Measurements from ENCODE around the gene ZBTB5. TPM values are rescaled to one million over a fixed set of nuclear protein-coding genes. Genes with fewer than 3 reads are reported as not detected.

ZBTB5 gene
- total RNA-seq, 4 donors from 2014 or later: 5.6 to 7.0 (median 6.7) TPM

- DNase-seq (no peak), ATAC-seq (no peak)
- H3K27ac ChIP-seq: no peak overlapping the region
- intact Hi-C loops (cut with DNase I; ENCODE audit: low total_unique reads): no loop called here
- no peaks in the 10 kb centered on the region for H3K27me3 ChIP-seq
- TF ChIP-seq, protein P1, sequence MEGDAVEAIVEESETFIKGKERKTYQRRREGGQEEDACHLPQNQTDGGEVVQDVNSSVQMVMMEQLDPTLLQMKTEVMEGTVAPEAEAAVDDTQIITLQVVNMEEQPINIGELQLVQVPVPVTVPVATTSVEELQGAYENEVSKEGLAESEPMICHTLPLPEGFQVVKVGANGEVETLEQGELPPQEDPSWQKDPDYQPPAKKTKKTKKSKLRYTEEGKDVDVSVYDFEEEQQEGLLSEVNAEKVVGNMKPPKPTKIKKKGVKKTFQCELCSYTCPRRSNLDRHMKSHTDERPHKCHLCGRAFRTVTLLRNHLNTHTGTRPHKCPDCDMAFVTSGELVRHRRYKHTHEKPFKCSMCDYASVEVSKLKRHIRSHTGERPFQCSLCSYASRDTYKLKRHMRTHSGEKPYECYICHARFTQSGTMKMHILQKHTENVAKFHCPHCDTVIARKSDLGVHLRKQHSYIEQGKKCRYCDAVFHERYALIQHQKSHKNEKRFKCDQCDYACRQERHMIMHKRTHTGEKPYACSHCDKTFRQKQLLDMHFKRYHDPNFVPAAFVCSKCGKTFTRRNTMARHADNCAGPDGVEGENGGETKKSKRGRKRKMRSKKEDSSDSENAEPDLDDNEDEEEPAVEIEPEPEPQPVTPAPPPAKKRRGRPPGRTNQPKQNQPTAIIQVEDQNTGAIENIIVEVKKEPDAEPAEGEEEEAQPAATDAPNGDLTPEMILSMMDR (IDR thresholded peaks at IDR 0.05 in 4 of 5, conservative IDR thresholded peaks at IDR 0.05 in 1 of 5): no peak
- TF ChIP-seq POLR2A (IDR thresholded peaks at IDR 0.05): no peak
- in situ Hi-C loops (cut with MboI; ENCODE audit: low sequenced_read_pairs in 4 of 4): no loop called here
- no peaks in the 10 kb centered on the region for H3K36me3 ChIP-seq
- H3K4me3 ChIP-seq: no peak overlapping the region
- no peaks in the 10 kb centered on the region for H3K4me1 ChIP-seq
- no peaks in the 10 kb centered on the region for H3K9me3 ChIP-seq
Observed at GRCh38 chr9:37392272-37392671, 73.0 kb downstream of the ZBTB5 start.

DNA sequence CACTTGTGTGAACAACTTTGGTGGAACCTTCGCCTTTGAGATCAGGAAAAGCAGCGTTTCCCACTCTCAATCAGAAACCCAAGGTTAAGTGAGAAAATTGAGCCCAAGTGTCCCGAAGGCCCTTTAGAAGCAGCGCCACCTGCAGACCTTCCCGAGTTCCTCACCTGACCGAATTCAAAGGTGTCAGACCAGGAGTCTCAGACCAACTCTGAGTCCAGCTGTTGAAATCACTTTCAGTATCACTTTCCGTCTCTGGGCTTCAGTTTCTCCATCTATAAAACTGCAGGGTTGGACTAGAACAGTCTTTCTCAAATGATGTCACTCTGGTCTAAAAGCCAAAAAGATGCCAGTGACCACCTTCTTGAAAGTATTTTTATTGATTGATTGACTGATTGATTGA is 74.5 kb downstream of the ZBTB5 start:
- no peaks in the 10 kb centered on the region for H3K9me3 ChIP-seq
- no peak overlapping the region for H3K4me3 ChIP-seq
- in situ Hi-C loops (cut with MboI; ENCODE audit: low sequenced_read_pairs in 4 of 4) (no loop called here), intact Hi-C loops (cut with DNase I; ENCODE audit: low total_unique reads) (no loop called here)
- H3K4me1 ChIP-seq: no peaks in the 10 kb centered on the region
- H3K27me3 ChIP-seq: no peaks in the 10 kb centered on the region
- TF ChIP-seq, protein P1 (IDR thresholded peaks at IDR 0.05 in 4 of 5, conservative IDR thresholded peaks at IDR 0.05 in 1 of 5): no peak
- TF ChIP-seq POLR2A (IDR thresholded peaks at IDR 0.05): no peak
- no peaks in the 10 kb centered on the region for H3K36me3 ChIP-seq
- ATAC-seq: no peak
- DNase-seq: no peak
- no peak overlapping the region for H3K27ac ChIP-seq

Other genes starting within 250 kb of the ZBTB5 start
- 100 to 1,000 TPM; 119 to 138 (median 128) TPM for gene GRHPR, start 42.8 kb downstream of the ZBTB5 start, total RNA-seq
- 10 to 100 TPM; 16.7 to 22.3 (median 17.6) TPM for gene POLR1E, start 20.5 kb upstream of the ZBTB5 start, total RNA-seq
- 10 to 100 TPM; 49.8 to 62.2 (median 53.5) TPM for gene FBXO10, start 110.9 kb upstream of the ZBTB5 start, total RNA-seq
- gene TOMM5, start 127.1 kb upstream of the ZBTB5 start, total RNA-seq: 100 to 1,000 TPM in 2 of 4 donors, 10 to 100 TPM in 2; 75.3 to 137 (median 93.3) TPM
- 1 to 10 TPM in 2 of 4 donors, under 1 TPM in 2; 0.46 to 1.7 (median 1.0) TPM for gene FRMPD1, start 185.5 kb upstream of the ZBTB5 start, total RNA-seq

All from gastrocnemius medialis (tissue), 4 donors.